Fibroblast of skin of back (primary cell): Measurements from ENCODE around the gene NCDN.
A peak's percentile ranks its signal among the peaks of the same experiment; 100 is the strongest.

Experiments
- DNase-seq: peaks from one replicate; pipeline ENCODE4 v3.0.0-alpha.2; 2013

NCDN gene

GRCh38 chr1:35592991-35593769 is 35.6 kb downstream of the NCDN start:
- DNase-seq = no peak

GRCh38 chr1:35594005-35594760 is 36.6 kb downstream of the NCDN start:
- DNase-seq = no peak

GRCh38 chr1:35595684-35596083 is 38.1 kb downstream of the NCDN start:
- DNase-seq = no peak

- DNase-seq = no peak
These were observed 40.3 kb downstream of the NCDN start for GRCh38 chr1:35597870-35598269.

- DNase-seq = no peak
These were observed 41.3 kb downstream of the NCDN start for GRCh38 chr1:35598895-35599294.

- DNase-seq = no peak
These were observed 41.8 kb downstream of the NCDN start for GRCh38 chr1:35599411-35599810.

GRCh38 chr1:35600593-35600992 is 43.0 kb downstream of the NCDN start:
- DNase-seq = no peak

GRCh38 chr1:35603468-35603867 is 45.9 kb downstream of the NCDN start:
- DNase-seq = no peak

GRCh38 chr1:35603941-35604340 is 46.3 kb downstream of the NCDN start:
- no peak for DNase-seq

- DNase-seq = peak; percentile 14
These were observed 47.7 kb downstream of the NCDN start for GRCh38 chr1:35605071-35605866.

- DNase-seq = peak; percentile 78
These were observed 48.2 kb downstream of the NCDN start for GRCh38 chr1:35605867-35606182.

GRCh38 chr1:35611655-35612054 is 54.1 kb downstream of the NCDN start:
- DNase-seq = no peak

GRCh38 chr1:35615440-35615839 is 57.8 kb downstream of the NCDN start:
- DNase-seq = no peak
